LoVo (cell line): ENCODE data around the gene PLXNB3.
"Not testable (repeated sequence)": the region's sequence is repeated elsewhere in the genome, so short reads cannot be mapped to it uniquely, and the experiment has no call there.

Experiments
- DNase-seq: peaks from one replicate; pipeline ENCODE4 v3.0.0-alpha.2; 2016; ENCODE audit warnings: low spot score

PLXNB3 gene

GRCh38 chrX:153763989-153764755, at the start of gene PLXNB3:
Gene PLXNB3, plus strand, starts transcription at chrX:153764249. Its CDS starts 1,287 bp downstream, at chrX:153765536.
- DNase-seq: peak; percentile 75

- DNase-seq: no peak
These were observed 49.8 kb upstream of the PLXNB3 start for GRCh38 chrX:153714256-153714655.

GRCh38 chrX:153717445-153717844, 46.6 kb upstream of the PLXNB3 start:
- no peak for DNase-seq

- DNase-seq: no peak
These were observed 44.8 kb upstream of the PLXNB3 start for GRCh38 chrX:153719238-153719637.

GRCh38 chrX:153719701-153720100, 44.3 kb upstream of the PLXNB3 start:
- no peak for DNase-seq

GRCh38 chrX:153722704-153723350, 41.2 kb upstream of the PLXNB3 start:
- DNase-seq: no peak

GRCh38 chrX:153723351-153724251, 40.4 kb upstream of the PLXNB3 start:
- DNase-seq: peak; percentile 39

GRCh38 chrX:153724252-153725038, 39.6 kb upstream of the PLXNB3 start, which contains the start of the genes ABCD1 and BCAP31:
Gene ABCD1, plus strand, starts transcription at chrX:153724856. Its CDS starts 411 bp downstream, at chrX:153725267.
Gene BCAP31, minus strand, starts transcription at chrX:153724387. Its CDS starts 1,143 bp downstream, at chrX:153723244.
- DNase-seq: peak; percentile 82

GRCh38 chrX:153725039-153725831, 38.8 kb upstream of the PLXNB3 start:
- DNase-seq: no peak

- DNase-seq: no peak
These were observed 38.2 kb upstream of the PLXNB3 start for GRCh38 chrX:153725832-153726285.

- DNase-seq: no peak
These were observed 37.5 kb upstream of the PLXNB3 start for GRCh38 chrX:153726286-153727122.

GRCh38 chrX:153727123-153727931, 36.7 kb upstream of the PLXNB3 start:
- DNase-seq: no peak

- DNase-seq: no peak
These were observed 36.0 kb upstream of the PLXNB3 start for GRCh38 chrX:153728095-153728494.

GRCh38 chrX:153728951-153729631, 35.0 kb upstream of the PLXNB3 start:
- DNase-seq: no peak

GRCh38 chrX:153730115-153730514, 33.9 kb upstream of the PLXNB3 start:
- not testable (repeated sequence) for DNase-seq

GRCh38 chrX:153731117-153731844, 32.8 kb upstream of the PLXNB3 start:
- no peak for DNase-seq

GRCh38 chrX:153731845-153732215, 32.2 kb upstream of the PLXNB3 start:
- no peak for DNase-seq
